EL (cell line): ENCODE measurements around the gene GOLGA3.

ENCODE experiments used
- DNase-seq: peaks from one replicate; pipeline ENCODE4 v3.0.0-alpha.2; 2016

The GOLGA3 gene

DNA sequence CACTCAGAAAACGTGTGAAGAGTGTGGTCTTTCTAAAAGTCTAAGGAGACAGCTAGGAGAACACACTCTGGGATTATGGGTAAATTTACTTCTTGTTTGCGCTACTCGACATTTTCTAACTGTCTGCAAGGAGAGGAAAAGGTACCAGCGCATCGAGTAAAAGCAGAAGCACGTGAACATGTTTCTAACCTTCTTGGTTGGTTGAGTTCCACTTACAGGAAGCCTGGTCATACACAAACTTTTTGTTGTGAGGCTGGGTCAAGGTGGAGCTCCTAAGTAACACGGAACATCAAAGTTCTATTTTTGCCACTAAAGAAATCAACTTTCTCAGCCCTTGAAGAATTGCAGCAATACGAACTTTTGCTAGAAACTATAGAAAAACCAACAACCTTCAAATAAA, 87.0 kb downstream of the GOLGA3 start:
- no peak for DNase-seq

DNA sequence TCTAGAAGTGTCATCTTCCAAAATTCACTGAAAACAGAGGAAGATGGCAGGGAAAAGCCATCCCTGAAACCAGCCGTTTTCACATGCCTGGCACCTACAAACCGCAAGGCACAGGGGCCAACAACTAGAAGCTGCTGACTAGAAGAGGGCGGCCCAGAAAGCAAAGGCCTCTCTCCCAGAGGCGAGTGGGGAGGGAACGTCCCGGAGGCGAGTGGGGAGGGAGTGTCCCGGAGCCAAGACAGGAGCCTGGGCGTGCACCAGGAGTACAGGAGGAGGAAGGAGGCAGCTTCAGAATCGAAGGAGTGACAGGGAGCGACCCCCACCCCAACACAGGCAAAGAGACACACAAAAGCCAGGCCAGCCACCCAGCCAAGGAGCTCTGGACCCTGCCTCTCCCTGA, 88.0 kb downstream of the GOLGA3 start:
- no peak for DNase-seq

DNA sequence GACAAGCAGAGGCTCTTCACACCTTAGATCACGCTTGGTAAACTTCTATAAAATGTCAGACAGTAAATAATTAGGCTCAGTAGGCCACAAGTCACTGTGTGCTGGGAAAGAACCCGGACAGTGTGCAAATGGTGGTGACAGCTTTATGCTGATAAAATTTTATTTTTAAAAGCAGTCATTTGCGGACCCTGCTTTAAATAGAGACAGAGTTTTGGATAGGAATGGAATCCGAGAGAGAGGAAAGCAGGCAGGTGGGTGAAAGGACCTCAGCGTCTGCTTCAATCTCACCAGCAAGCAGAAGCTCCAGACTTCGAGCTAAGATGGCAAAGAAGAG, 88.4 kb downstream of the GOLGA3 start:
- DNase-seq: no peak

DNA sequence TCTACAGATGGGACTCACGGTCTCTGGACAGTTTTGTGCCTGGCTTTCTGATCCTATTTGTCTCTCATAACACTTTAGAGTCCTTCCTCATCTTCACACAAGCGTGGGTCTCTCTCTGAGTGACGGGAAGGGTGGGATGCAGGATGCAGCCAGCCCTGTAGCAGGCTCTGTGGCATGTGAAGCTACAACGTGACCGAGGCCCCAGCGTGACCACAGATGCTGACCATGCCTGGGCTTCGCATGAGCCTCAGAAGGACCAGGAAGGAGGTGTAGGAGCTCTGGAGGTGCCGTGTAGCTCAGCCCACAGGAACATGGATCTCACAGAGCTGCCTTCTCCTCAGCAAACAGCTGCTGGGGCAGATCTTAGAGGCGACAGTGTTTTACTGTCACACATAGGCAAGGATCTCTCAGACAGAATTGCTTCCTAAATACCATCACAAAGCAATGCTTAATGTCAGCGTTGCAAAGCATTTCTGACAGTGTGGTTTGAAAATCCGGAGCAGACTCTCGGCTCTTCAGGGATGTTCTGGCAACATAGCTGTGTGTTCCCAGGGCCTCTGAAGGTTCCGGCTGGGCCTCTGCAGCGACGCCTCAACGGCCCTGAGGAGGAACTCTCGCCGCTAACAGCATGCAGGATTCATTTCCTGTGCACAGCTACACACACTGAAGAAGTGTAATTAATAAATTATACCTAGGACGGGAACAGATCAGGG, 88.9 kb downstream of the GOLGA3 start:
- DNase-seq: no peak

- DNase-seq: no peak
These were observed 91.8 kb downstream of the GOLGA3 start for GRCh38 chr12:132736913-132737312.

- no peak for DNase-seq
These were observed 92.3 kb downstream of the GOLGA3 start for GRCh38 chr12:132736378-132736777.

- DNase-seq: no peak
These were observed 93.2 kb downstream of the GOLGA3 start for GRCh38 chr12:132735496-132735895.

DNA sequence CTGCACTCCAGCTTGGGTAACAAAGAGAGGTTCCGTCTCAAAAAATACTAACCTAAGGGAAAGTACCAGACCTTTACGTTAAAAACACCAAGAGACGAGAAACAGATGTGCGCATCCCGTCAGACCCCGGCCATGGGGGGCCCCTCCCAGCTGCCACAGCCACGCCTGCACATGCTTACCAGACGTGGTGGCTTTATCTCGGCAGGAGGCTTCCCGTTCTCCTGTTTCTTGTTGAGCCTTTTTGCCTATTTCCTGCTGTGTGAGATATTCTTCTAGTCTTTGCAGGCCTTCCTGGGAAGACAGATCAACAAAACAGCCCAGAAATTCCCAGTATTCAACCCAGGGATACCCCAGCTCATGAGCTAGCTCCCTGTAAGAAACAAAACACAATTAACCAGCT, 94.5 kb downstream of the GOLGA3 start:
- DNase-seq: no peak

DNA sequence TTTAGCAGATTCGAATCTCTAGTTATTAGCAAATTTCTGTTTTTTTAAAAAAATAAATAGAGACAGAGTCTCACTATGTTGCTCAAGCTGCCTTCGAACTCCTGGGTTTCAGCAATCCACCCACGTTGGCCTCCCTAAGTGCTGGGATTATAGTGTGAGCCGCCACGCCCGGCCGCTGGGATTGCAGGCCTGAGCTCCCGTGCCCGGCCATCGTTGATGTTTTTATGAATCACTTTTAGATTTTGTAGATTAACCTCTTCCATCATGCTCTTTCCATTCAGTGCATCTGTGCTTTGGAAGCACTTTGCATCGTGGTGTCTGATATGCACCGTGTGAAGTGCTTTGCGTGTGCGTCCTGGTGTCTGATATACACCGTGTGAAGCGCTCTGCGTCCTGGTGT, 97.1 kb downstream of the GOLGA3 start:
- DNase-seq: no peak

- no peak for DNase-seq
These were observed 98.3 kb downstream of the GOLGA3 start for GRCh38 chr12:132730353-132730752.

- DNase-seq: peak; percentile 32
These were observed 98.9 kb downstream of the GOLGA3 start for GRCh38 chr12:132729541-132730320.

GRCh38 chr12:132728502-132728901, 100.2 kb downstream of the GOLGA3 start:
- DNase-seq: no peak

GRCh38 chr12:132727091-132727794, 101.4 kb downstream of the GOLGA3 start:
- no peak for DNase-seq

- DNase-seq: no peak
These were observed 102.3 kb downstream of the GOLGA3 start for GRCh38 chr12:132726386-132726785.

DNA sequence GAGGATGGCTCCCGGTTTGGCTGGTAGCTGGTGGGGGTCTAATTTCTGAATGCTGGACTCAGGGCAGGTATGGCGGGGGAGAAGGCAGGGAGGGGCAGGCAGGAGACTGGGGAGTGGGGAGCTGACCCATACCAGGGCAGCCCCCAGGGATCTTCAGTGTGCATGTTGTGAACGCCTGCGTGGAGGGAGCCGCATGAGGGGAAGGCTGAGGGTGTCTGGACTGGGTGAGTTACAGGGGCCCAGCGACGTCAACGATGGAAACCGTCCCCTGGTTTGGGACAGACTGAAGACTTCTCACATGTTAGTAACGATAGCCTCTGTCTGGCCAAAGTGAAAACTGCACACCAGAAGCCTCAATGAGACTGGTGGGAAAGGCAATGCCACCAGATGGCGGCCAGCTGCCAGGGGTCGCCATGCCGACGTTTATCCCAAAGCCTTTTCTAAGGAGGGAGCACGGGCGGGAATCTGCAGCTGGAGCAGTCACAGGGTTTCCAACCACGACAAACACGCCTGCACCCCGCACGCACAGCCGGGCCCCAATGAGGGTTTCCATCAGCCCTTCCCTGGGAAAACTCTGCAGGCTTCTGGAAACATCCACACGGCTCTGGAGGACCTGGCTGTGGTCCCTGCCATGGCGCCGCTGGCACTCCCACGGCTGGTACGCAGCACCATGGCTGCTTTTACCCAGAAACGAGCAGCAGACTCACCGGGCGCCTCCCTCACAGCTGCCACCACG, 104.0 kb downstream of the GOLGA3 start:
- no peak for DNase-seq

DNA sequence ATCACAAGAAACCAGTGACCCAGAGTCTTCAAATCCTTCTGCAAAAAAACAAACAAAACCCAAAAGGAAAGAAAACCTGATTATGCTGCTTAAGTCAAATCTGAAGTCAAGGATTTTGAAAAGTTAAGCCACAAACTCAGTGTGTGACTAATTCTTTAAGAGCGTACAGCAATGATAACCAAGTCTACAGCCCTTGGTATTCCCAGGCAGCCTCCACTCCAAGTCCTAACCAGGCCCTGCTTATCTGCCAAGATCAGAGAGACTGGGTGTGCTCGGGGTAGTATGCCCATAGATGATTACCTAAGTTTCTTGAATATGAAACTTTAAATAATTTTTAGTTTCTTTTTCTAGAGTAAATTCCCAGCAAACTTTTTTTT, 104.9 kb downstream of the GOLGA3 start:
- DNase-seq: peak; percentile 48

DNA sequence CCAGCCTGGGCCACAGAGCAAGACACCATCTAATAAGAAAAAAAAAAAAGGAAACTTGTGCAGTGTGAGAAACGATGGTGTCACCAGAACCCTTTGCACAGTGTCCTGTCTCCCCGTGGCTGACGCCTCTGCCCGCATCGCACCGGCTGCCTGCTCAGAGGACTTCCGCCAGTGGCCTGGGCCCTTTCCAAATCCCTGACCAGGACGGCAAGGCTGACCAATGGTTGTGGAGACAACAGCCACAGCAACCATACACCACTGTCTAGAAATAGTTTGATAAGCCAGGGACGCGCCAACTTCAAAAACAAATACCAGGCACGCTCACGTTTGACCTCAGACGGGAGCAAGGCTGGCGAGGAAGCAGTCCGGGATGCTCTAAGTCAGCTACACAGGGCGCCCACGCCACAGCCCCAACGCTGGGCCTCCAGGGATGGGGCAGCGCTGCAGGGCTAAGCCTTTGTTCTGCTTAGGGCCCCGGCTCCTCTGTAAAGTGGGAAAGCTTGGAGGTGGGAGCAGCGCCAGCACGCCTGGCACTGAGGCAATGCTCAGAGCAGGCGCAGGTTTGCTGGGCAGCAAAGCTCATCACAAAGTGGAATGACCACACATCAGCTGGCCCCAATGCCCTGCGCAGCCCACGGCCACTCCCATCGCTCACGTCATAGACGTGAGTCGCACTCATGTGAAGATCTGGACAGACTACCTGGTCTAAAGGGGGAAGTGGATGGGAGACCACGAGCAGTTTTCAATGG, 105.5 kb downstream of the GOLGA3 start:
- DNase-seq: peak; percentile 20

DNA sequence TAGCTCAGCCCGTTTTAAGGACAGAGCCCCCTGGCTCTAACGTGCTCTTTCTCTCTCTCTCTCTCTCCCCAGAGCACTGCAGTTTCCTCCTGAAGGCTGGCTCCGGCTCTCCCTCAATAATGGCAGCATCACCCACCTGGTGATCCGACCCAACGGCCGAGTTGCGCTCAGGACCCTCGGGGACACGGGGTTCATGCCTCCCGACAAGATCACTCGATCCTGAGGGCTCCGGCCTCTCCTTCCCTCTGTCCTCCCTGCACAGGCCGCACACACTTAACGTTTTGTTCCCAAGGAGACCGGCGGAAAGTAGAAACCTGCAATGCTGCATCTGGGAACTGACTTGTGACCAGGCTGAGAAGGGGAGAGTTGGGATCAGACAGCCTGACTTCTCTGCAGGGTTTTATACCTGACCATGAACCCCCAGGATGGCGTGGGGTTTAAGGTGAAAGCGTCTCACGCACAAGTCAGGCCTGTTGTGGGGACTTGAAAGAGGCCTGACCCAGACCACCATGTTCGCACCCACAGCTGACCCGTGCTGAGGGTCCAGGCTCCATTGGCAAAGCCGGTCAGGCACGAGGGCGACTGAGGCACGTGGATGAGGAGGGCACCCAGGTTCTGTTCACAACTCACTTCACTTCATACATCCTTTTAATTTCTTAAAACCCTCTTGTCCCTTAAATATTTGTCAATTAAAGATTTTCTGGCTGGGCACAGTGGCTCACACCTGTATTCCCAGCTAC, 107.9 kb downstream of the GOLGA3 start:
- DNase-seq: no peak

DNA sequence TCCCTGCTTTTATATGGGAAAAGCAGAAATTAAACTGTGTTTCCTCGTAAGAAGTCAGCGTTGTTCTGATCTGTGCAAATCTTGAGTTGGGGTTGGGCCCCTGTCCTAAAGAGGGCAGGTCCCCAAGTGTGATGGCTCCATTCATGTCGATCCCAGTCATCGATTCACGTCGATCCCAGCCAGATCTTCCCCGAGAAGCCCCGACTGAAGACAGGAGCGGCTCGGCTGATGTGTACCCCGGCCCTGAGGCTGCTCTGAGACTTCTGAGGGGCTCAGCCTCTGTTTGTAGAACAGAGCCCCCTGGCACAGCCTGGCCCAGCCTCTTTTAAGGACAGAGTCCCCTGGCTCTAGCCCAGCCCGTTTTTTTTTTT, 108.7 kb downstream of the GOLGA3 start:
- DNase-seq: no peak

DNA sequence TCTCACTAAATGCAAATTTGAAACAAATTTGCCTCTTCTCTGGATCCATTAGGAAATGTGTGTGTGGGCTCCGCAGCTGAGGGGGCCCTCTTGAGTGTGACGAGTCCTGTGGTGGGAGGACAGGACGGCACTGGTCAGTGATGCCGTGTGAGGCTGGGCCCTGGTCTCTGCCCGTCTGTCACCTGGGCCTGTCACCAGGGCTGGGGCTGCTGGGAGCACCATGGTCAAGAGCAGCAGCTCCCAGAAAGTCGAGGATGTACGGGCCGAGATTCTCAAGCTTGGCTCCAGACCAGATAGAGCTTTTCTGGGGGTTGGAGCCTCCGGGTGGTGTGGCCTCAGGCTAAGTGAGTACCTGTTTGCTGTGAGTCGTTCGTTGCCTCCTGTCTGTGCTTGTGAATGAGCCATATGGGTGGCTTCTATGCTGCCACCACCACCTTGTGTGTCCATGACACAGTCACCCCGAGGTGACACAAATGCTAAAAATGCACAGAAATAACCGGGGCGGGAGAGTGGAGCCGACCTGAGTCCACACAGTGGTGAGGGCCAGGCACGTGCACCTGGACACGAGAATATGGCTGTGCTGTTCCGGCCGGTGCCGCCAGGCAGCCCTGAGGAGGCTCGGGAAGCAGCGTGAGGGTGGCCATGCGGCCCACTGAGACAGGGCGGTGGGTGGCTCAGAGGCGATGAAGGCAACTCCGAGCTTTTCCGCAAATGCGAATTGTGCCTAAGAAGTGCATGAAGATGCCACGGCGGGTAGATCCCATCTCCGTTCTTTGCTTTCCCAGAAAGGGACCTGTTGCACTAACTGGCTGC, 109.3 kb downstream of the GOLGA3 start:
- no peak for DNase-seq
